Nucleus accumbens (tissue), 56 donors: Measurements from ENCODE around the gene UTP18.
"Not testable (repeated sequence)": the region's sequence is repeated elsewhere in the genome, so short reads cannot be mapped to it uniquely, and the experiment has no call there.

ENCODE experiments used
- DNase-seq, 56 donors: peaks; one replicate each; lab custom pipeline; 2025; lab: John Stamatoyannopoulos, UW

UTP18 gene

GRCh38 chr17:51258756-51259563 lies 1.4 kb upstream of the UTP18 start:
- peak in 1 of 56 donors; percentile 1 for DNase-seq

DNA sequence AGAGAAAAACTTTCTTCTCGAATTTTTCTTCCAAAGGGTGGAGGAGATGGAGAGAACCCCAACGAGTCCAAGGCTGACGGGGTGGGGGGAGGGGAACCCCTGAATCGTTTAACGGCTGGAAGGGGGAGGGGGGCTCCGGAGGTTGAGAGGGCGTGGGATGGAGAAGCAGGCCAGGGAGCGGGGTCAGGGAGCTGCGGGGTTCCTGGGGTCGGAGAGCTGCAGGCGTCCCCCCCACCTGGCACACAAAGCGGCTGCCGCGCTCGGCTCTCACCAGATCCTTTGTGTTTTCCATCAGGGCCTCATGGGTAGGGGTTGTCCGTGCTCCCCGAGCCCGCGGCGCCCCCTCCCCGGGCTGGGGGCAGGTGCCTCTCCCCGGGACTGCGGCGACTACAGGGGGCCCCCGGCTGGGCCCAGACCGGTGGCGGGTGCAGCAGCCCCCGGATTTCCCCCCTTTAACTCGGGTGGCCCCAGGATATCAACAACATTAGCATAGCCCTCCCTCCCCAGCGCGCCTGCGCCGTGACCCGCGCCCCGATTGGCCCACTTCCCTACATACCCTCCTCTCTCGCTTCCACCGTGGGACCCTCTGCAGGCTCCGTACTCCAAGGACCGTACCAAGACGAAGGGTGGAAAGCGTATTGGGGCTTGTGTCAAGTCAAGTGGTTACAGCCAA lies 646 bp upstream of the UTP18 start, which contains the start of gene MBTD1:
MBTD1 (minus strand) TSS at position 486 of the 673 bp plus-strand sequence. CDS start 34,888 bp downstream, outside the sequence.
- peak; percentile 87 to 100 (median 98) for DNase-seq

DNA sequence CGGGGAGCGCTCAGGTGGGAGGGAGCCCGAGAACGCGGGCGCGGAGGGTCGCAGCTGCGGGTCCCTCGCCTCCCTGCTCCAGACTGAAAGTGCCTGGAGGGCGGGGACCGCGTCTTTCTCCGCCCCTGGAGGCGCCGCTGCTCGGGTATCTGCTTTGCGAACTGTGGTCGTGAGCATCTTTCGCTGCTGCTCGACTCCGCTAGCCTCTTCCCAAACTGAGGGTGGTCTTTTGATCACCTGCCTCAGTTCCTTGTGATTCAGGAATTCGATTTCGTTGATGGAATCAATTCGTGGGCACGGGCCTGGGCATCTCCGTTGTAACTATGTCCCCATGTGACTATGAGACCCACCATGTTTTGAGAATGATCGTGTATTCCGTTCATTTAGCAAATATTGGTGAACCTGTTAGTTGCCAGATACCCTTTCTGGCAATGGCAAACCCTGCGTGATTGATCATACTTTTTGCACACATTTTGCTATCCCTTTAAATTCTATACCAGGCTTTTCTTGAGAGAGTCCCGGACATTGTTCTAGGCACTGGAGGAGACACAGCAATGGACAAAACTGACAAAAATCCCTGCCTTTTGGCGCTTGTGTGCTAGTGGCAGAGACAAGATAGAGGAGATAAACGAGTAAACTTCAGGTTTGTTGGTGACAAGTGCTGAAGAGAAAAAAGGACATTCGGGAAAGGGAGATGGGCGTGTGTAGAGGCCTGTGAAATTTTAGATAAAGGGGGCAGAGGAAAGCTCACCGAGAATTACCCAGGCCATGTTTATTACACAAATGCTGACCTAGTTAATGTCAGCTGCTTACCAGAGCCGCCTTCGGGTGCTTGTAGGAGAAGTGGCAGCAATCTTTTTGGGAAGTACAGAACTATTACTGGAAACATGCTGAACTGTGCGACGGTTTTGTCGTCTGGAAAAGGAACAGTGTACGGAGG lies 948 bp downstream of the UTP18 start:
- DNase-seq, result peak in 12 of 56 donors; percentile 5 to 63 (median 14)

- DNase-seq, result no peak
Observed at GRCh38 chr17:51263006-51263405, 2.7 kb downstream of the UTP18 start.

DNA sequence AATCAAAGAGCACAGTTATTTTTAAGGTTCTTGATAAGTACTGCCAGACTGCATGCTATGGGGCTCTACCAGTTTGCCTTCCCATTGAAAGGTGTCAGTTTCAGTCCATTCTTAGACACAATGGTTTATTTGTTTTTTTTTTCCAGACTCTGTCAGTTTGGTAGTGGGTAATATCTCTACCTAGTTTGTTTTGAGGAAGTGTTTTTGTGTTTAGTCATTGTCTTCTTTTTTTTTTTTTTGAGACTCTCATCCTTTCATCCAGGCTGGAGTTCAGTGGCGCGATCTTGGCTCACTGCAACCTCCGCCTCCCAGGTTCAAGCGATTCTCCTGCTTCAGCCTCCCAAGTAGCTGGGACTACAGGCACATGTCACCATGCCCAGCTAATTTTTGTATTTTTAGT lies 4.1 kb downstream of the UTP18 start:
- not testable (repeated sequence) for DNase-seq

DNA sequence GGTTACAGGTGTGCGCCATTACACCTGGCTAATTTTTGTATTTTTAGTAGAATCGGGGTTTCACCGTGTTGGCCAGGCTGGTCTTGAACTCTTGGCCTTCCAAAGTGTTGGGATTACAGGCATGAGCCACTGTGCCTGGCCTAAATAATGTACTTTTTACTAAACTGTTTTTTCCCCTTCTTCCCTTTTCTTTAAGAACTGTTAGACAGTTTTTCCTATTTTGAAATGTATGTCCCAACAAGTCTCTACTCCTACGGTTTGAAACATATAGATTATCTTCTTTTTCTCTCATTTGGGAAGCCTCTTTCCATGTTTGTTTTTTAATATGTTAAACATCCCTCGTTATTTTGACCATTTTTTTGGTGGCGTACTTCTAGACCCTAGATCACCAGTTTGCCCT lies 9.6 kb downstream of the UTP18 start:
- DNase-seq, result no peak

- no peak for DNase-seq
Observed at GRCh38 chr17:51270636-51271035, 10.3 kb downstream of the UTP18 start.

DNA sequence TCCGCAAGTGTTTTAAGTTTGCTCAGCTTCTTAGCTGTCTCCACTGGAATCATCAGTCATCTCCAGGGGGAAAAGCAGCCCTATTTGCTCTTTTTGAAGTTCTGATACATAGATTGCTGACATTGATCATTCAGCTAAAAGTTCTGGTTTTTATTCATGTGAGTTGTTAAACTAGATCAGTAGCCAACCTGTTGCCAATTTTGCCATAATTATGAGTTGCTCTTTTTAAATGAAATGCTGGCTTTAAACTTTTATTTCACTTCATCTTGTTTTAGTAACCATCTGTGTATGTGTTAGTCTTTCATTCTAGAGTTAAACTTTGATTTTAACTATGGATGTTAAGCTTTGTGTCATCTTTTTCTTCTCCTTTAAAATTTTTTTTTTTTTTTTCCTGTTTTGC lies 12.5 kb downstream of the UTP18 start:
- DNase-seq, result no peak

- no peak for DNase-seq
Observed at GRCh38 chr17:51275381-51275780, 15.0 kb downstream of the UTP18 start.

- no peak for DNase-seq
Observed at GRCh38 chr17:51279183-51279582, 18.8 kb downstream of the UTP18 start.

DNA sequence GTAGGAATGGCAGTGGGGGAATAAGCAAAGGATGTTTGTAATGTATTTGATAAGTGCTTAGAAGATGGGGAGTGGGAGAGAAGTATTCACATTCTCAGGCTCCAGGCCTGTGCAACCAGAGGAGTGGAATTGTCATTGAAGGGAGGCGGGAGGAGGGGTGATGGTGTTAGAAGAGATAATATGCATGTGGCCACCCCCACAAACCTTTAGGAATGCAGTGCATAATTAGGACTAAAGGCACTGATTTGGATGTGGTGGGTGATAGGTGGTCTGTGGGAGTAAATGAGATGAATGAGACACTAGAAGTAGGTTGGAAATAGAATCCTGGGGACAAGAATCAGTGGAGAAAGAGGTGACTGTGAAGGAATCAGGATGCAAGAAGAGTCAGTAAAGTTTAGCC lies 27.1 kb downstream of the UTP18 start:
- DNase-seq, result peak in 7 of 56 donors; percentile 1 to 25 (median 9)

DNA sequence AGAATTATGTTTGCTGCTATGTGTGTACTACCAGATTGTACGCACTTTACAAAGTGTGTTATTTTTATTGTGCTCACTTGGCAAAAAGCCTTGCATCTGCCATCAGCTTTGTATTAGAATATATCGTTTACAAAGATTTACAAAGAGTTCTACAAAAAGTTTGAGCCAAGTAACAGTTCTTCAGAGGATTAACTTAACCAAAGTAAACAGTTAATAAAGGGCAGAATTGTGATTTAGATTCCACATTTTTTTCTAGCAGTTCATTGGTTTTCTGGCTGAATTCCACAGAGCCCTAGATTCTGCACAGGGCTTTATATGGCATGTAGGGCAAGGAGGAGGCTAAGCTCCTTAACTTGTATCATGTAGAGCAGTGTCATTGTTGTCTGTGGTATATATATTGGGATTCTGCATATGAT lies 29.4 kb downstream of the UTP18 start:
- DNase-seq, result no peak

- not testable (repeated sequence) for DNase-seq
Observed at GRCh38 chr17:51294338-51294737, 34.0 kb downstream of the UTP18 start.

GRCh38 chr17:51298508-51299371 lies 38.4 kb downstream of the UTP18 start:
- DNase-seq, result peak in 4 of 56 donors; percentile 3 to 10 (median 4)

DNA sequence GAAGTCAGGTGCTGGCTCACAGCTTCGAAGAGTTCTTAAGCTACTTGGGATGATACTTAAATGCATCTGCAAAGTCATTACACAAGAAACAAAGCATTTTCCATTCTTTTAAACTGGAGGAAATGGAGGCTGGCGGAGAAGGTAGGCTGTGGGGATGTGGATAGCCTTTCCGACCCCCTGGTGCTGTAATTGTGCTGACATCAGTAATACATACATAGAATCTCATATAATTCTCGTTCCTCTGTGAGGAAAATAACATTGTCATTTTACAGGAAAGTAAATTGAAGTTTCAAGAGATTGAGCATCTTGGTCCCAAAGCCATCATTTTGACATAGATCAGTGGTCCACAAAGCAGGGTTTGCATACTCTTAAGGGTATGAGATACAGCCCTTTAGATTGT lies 39.5 kb downstream of the UTP18 start:
- no peak for DNase-seq

DNA sequence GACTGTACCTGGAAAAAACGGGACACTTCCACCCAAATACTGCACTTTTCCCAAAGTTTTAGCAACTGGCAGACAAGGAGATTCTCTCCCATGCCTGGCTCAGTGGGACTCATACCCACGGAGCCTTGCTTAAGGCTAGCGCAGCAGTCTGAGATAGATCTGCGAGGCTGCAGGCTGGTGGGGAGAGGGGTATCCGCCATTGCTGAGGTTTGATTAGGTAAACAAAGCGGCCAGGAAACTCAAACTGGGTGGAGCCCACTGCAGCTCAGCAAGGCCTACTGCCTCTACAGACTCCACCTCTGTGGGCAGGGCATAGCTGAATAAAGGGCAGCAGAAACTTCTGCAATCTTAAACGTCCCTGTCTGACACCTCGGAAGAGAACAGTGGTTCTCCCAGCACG lies 44.8 kb downstream of the UTP18 start:
- DNase-seq, result no peak

DNA sequence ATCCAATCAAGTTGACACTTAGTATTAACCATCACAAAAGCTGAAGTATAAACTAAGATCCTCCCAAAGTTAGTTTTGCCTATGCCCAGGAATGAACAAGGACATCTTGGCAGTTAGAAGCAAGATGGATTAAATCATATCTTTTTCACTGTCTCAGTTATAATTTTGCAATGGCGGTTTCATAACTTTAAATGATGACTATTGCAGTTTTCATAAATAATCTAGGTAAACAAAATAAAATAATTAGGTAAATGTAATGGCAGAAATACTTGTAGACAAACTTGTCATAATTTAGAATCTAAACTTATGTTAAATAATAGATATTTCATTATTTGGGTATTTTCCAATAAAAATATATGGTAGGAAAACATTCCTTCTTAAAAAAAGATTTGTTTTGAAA lies 51.7 kb downstream of the UTP18 start:
- DNase-seq, result not testable (repeated sequence)

- no peak for DNase-seq
Observed at GRCh38 chr17:51319186-51319585, 58.8 kb downstream of the UTP18 start.

DNA sequence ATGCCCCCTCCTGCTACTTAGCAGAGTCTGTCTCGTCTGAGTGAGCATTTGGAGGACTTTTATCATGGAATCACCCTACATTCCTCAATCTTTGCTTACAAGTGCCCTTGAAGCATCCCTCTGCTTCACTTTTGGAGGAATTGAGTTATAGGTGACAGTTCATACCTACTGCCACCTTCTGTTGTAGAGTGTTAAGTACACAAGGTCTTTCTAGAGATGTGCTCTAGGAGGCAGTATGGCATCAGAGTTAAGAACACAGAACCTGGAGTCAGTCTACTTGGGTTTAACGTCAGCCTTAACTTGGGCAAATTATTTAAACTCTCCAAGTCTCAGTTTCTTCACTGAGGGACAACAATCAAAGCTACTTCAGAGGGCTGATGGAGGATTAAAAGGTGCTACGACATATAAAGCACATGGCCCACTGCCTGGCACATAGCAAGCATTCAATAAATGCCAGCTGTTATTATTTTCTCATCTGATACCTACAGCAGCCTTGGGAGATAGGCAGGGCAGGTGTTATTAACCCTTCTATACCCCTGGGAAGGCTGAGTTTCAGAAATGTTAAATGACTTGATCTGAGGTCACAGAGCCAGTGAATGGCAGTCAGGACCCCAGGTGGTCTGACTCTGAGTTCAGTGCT lies 62.2 kb downstream of the UTP18 start:
- DNase-seq, result peak in 2 of 56 donors; percentile 0 to 14
